ENCODE results near the gene C1QTNF9B.
A peak's percentile ranks its signal among the peaks of the same experiment; 100 is the strongest.

Gene C1QTNF9B

GRCh38 chr13:23858546-23858945, 38.8 kb downstream of the C1QTNF9B start:
- DNase-seq, result no peak
- Mint-ChIP-seq H3K9me3 (no peaks in the 10 kb centered on the region), H3K36me3 (peaks cover 32 to 41% of the 10 kb centered on the region in 2 donors), H3K4me3 (no peak overlapping the region), H3K4me1 (peaks cover 7 to 12% of the 10 kb centered on the region in 2 donors), H3K27me3 (no peaks in the 10 kb centered on the region), H3K27ac (no peak overlapping the region)
- no peak for ATAC-seq (replicated peaks)

GRCh38 chr13:23856008-23856750, 41.1 kb downstream of the C1QTNF9B start:
- no peaks in the 10 kb centered on the region for H3K27me3 Mint-ChIP-seq
- DNase-seq, result no peak
- peaks cover 7 to 12% of the 10 kb centered on the region in 2 donors for H3K4me1 Mint-ChIP-seq
- H3K27ac Mint-ChIP-seq, result no peak overlapping the region
- H3K36me3 Mint-ChIP-seq, result peaks cover 30 to 38% of the 10 kb centered on the region in 2 donors
- H3K9me3 Mint-ChIP-seq, result no peaks in the 10 kb centered on the region
- no peak for ATAC-seq (replicated peaks)
- no peak overlapping the region for H3K4me3 Mint-ChIP-seq

DNA sequence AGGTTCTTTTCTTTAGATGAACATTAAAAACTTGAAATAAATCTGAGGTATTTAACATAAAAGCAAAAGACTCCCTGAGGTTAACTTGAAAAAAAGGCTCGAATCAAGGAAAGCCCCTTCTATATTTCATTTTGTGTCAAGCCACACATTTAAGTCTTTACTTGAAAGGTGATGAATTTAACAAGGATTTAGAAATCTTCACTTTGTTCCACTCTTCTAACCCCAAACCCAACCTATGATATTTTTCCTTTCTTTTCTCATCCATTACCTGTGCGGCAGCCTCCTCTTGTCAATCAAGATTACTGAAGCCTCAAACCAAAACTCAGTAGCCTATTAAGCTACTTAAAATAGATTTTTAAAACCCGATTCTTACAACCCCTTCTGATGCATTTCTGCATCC, 41.9 kb downstream of the C1QTNF9B start:
- DNase-seq, result no peak
- Mint-ChIP-seq H3K36me3 (peaks cover 28 to 37% of the 10 kb centered on the region in 2 donors), H3K4me1 (peaks cover 11 to 19% of the 10 kb centered on the region in 2 donors)

GRCh38 chr13:23852351-23852750, 45.0 kb downstream of the C1QTNF9B start:
- no peaks in the 10 kb centered on the region for H3K9me3 Mint-ChIP-seq

More for the DNA sequence above, 41.9 kb downstream of the C1QTNF9B start:
- Mint-ChIP-seq H3K4me3 (no peak overlapping the region), H3K9me3 (no peaks in the 10 kb centered on the region), H3K27ac (no peak overlapping the region), H3K27me3 (no peaks in the 10 kb centered on the region)
- ATAC-seq (replicated peaks), result no peak

GRCh38 chr13:23851106-23851505, 46.2 kb downstream of the C1QTNF9B start:
- Mint-ChIP-seq H3K27ac (no peak overlapping the region), H3K9me3 (no peaks in the 10 kb centered on the region), H3K4me3 (no peak overlapping the region), H3K27me3 (no peaks in the 10 kb centered on the region), H3K4me1 (peaks cover 31 to 53% of the 10 kb centered on the region in 2 donors), H3K36me3 (peaks cover 22 to 39% of the 10 kb centered on the region in 2 donors)
- DNase-seq, result no peak
- no peak for ATAC-seq (replicated peaks)

More at GRCh38 chr13:23852351-23852750, 45.0 kb downstream of the C1QTNF9B start:
- DNase-seq (no peak), ATAC-seq (replicated peaks) (no peak)
- Mint-ChIP-seq H3K27ac (no peak overlapping the region), H3K4me3 (no peak overlapping the region), H3K36me3 (peaks cover 21 to 39% of the 10 kb centered on the region in 2 donors), H3K27me3 (no peaks in the 10 kb centered on the region), H3K4me1 (peaks cover 26 to 47% of the 10 kb centered on the region in 2 donors)

GRCh38 chr13:23850134-23850533, 47.2 kb downstream of the C1QTNF9B start:
- Mint-ChIP-seq H3K36me3 (peaks cover 20 to 32% of the 10 kb centered on the region in 2 donors), H3K4me1 (peaks cover 34 to 54% of the 10 kb centered on the region in 2 donors), H3K4me3 (peak overlapping the region in 1 of 2 donors; percentile 3), H3K27me3 (no peaks in the 10 kb centered on the region), H3K9me3 (no peaks in the 10 kb centered on the region), H3K27ac (peak overlapping the region; percentile 3)
- DNase-seq (no peak), ATAC-seq (replicated peaks) (peak; percentile 56 to 61)

DNA sequence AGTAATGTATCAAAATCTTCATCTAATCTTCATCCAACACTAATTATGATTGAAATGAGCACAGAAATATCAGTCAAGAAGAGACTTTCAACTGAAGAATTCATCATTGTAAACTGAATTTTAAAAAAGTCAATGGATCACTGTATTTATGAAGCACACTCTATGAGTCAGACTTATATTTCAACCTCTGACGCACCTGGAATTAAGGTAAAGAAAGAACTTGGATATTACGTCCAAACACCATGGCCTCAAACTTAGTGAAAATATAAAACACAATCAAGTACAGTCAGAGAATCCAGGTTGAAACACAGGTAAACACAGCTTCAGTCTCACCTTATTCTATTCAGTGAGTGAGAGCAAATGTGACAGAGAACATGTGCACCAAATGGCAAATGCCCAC, 47.6 kb downstream of the C1QTNF9B start:
- DNase-seq, result no peak
- Mint-ChIP-seq H3K4me1 (peaks cover 35 to 55% of the 10 kb centered on the region in 2 donors), H3K27ac (no peak overlapping the region), H3K4me3 (no peak overlapping the region), H3K9me3 (no peaks in the 10 kb centered on the region), H3K36me3 (peaks cover 20 to 32% of the 10 kb centered on the region in 2 donors), H3K27me3 (no peaks in the 10 kb centered on the region)
- no peak for ATAC-seq (replicated peaks)

GRCh38 chr13:23848646-23849141, 48.6 kb downstream of the C1QTNF9B start:
- Mint-ChIP-seq H3K4me1 (peaks cover 42 to 62% of the 10 kb centered on the region in 2 donors), H3K9me3 (no peaks in the 10 kb centered on the region), H3K4me3 (peak overlapping the region; percentile 26 to 27), H3K27ac (peak overlapping the region; percentile 82), H3K27me3 (no peaks in the 10 kb centered on the region), H3K36me3 (peaks cover 23 to 34% of the 10 kb centered on the region in 2 donors)
- no peak for DNase-seq
- ATAC-seq (replicated peaks), result peak; percentile 47 to 57

DNA sequence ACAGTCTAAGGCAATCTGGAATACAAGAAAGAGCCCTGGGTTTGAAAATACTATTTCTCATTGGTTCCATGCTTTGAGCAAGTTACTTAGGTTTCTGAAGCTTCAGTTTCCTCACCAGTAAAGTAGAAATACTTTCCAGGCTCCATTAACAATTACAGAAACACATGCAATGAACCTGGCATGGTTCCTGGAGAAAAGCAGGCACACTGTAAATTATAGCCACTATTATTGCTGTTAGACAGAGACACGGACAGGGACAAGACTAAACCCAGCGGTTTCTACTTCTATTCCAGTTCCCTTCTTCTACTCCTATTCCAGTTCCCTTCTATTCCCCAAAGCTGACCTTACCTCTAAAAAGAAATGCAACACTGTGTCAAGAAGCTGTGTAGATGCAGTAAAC, 49.3 kb downstream of the C1QTNF9B start:
- H3K4me1 Mint-ChIP-seq, result peaks cover 45 to 63% of the 10 kb centered on the region in 2 donors
- no peaks in the 10 kb centered on the region for H3K27me3 Mint-ChIP-seq
- no peak overlapping the region for H3K4me3 Mint-ChIP-seq
- ATAC-seq (replicated peaks) (no peak), DNase-seq (no peak)
- peaks cover 27 to 37% of the 10 kb centered on the region in 2 donors for H3K36me3 Mint-ChIP-seq
- no peak overlapping the region for H3K27ac Mint-ChIP-seq
- H3K9me3 Mint-ChIP-seq, result no peaks in the 10 kb centered on the region

GRCh38 chr13:23847497-23847896, 49.8 kb downstream of the C1QTNF9B start:
- Mint-ChIP-seq H3K36me3 (peaks cover 30 to 40% of the 10 kb centered on the region in 2 donors), H3K27ac (no peak overlapping the region), H3K9me3 (no peaks in the 10 kb centered on the region), H3K4me1 (peaks cover 45 to 63% of the 10 kb centered on the region in 2 donors), H3K4me3 (no peak overlapping the region), H3K27me3 (no peaks in the 10 kb centered on the region)
- no peak for DNase-seq
- no peak for ATAC-seq (replicated peaks)

DNA sequence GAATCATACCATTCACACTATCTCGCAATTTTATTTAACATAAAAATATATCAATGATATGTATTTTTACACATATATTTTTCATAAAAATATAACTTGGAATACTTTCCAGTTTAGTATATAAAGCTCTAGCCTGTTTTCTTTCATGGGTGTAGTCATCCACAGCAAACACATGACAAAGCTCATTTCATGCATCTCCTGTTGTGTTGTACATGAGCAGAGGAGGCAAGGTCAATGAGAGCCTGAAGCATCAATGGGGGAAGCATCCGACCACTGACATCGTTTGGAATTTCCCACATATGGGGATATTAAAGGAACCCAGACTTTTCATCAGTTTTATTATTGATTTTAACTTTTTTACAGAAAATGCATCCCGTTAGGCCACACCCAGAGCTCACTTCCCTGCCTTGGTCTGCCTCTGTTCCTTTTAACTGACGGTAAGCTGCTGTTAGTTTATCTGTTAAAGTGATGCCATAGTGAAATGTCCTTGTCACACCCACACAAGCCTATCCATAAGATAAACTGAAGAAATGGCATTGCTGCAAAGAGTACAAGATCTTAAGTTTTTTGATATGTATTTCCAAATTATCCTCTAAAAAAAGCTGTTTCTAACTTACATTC, 52.1 kb downstream of the C1QTNF9B start:
- no peak overlapping the region for H3K27ac Mint-ChIP-seq
- DNase-seq (no peak), ATAC-seq (replicated peaks) (no peak)
- no peaks in the 10 kb centered on the region for H3K9me3 Mint-ChIP-seq
- peaks cover 33 to 43% of the 10 kb centered on the region in 2 donors for H3K36me3 Mint-ChIP-seq
- H3K4me3 Mint-ChIP-seq, result peak overlapping the region in 1 of 2 donors; percentile 1
- peaks cover 42 to 55% of the 10 kb centered on the region in 2 donors for H3K4me1 Mint-ChIP-seq
- H3K27me3 Mint-ChIP-seq, result no peaks in the 10 kb centered on the region

DNA sequence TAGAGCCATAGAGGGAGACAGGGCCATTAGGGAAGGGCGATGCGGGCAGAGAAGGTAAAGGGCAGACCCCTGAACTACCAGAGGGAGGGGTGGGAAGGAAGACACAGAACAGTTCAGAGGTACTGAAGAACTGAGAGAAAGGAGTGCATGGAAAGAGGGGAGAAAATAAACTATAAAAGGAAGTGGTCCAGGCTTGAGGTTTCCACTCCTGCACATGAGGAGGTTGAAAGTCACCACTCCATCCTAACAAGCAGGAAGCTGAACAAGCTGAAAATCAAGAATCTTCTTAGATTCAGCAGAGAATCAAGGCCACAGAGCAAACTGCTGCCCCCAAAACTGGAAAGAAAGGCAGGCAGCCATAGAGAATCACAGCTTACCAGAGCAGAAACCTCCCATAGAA, 53.2 kb downstream of the C1QTNF9B start:
- ATAC-seq (replicated peaks), result no peak
- Mint-ChIP-seq H3K4me1 (peaks cover 41 to 45% of the 10 kb centered on the region in 2 donors), H3K27ac (no peak overlapping the region), H3K4me3 (no peak overlapping the region), H3K36me3 (peaks cover 33 to 47% of the 10 kb centered on the region in 2 donors), H3K9me3 (no peaks in the 10 kb centered on the region), H3K27me3 (no peaks in the 10 kb centered on the region)
- DNase-seq, result no peak

GRCh38 chr13:23843436-23843835, 53.9 kb downstream of the C1QTNF9B start:
- ATAC-seq (replicated peaks), result no peak
- H3K4me3 Mint-ChIP-seq, result no peak overlapping the region
- H3K27me3 Mint-ChIP-seq, result no peaks in the 10 kb centered on the region
- H3K27ac Mint-ChIP-seq, result no peak overlapping the region
- H3K4me1 Mint-ChIP-seq, result peaks cover 34 to 38% of the 10 kb centered on the region in 2 donors
- H3K36me3 Mint-ChIP-seq, result peaks cover 29 to 50% of the 10 kb centered on the region in 2 donors
- no peaks in the 10 kb centered on the region for H3K9me3 Mint-ChIP-seq
- DNase-seq, result no peak

GRCh38 chr13:23842406-23842805, 54.9 kb downstream of the C1QTNF9B start:
- Mint-ChIP-seq H3K27me3 (no peaks in the 10 kb centered on the region), H3K9me3 (no peaks in the 10 kb centered on the region), H3K4me3 (no peak overlapping the region), H3K27ac (no peak overlapping the region), H3K36me3 (peaks cover 29 to 49% of the 10 kb centered on the region in 2 donors), H3K4me1 (peaks cover 29% of the 10 kb centered on the region in 2 donors)
- no peak for DNase-seq
- ATAC-seq (replicated peaks), result no peak

Data from stimulated activated naive B cell treated with anti-CD40 and anti-IgM and Interleukin-4, amounts not matched to agents 10 μg/mL and 1 μg/mL and 100 μg/mL, for 72 hours (primary cell).